K562 (cell line): ENCODE measurements around the gene PLEKHH2. TPM values are rescaled to one million over a fixed set of nuclear protein-coding genes. Genes with fewer than 3 reads are reported as not detected.

Source experiments
- SMAD4 ChIP-seq: fragments of 250-450 bp; sonication (Bioruptor Pico); conservative IDR thresholded peaks from 2 replicates; pipeline ENCODE4 v1.8.0; 2021; ENCODE audit warnings: inconsistent platforms, mild to moderate bottlenecking, moderate library complexity
- polyA plus RNA-seq, 8 experiments: library from polyadenylated mRNA; depleted of rRNA in 4 of 8; stranded (reverse) in 5 of 8; unstranded in 3 of 8; fragments of >200 nt; fragmentation: Nextera tagmentation in 2 of 8; fragmentation: Illumina TruSeq in 1 of 8; extraction: Ambion mirVana in 2 of 8; extraction: Trizol in 1 of 8; gene quantifications; 2 replicates each; pipeline versions ENCODE4 v1.2.1 to v1.2.3, GENCODE V29; 2011 to 2014; ENCODE audit warnings: inconsistent platforms in 1 of 8, missing spikeins in 1 of 8
- total RNA-seq, 7 experiments: library from RNA; depleted of rRNA in 6 of 7; stranded (reverse); fragments of >200 nt in 6 of 7; fragmentation: Illumina TruSeq in 2 of 7; extraction: Trizol in 2 of 7; gene quantifications; 2 replicates each; pipeline versions ENCODE4 v1.2.1 to v1.2.3, GENCODE V29; 2011 to 2021; ENCODE audit warnings: low replicate concordance in 1 of 7
- TF ChIP-seq, protein P1 (sequence below), 2 experiments: fragments of 450-650 bp; IDR thresholded peaks; 2 replicates each; pipeline ENCODE4 v1.6.1; 2016; ENCODE audit warnings: mild to moderate bottlenecking in 2 of 2, borderline replicate concordance in 1 of 2, low read depth in 1 of 2, moderate library complexity in 1 of 2
- TF ChIP-seq, protein P2 (sequence below): fragments of 250-450 bp; sonication (Bioruptor Pico); IDR thresholded peaks from 2 replicates; pipeline ENCODE4 v1.5.0; 2022; ENCODE audit warnings: mild to moderate bottlenecking

The PLEKHH2 gene
- total and polyA plus RNA-seq, 9 of the 15 experiments (the other 6 are each of a cell fraction or from before 2014, with no cell fraction given) = 0.77 to 13.5 (median 2.7) TPM

DNA sequence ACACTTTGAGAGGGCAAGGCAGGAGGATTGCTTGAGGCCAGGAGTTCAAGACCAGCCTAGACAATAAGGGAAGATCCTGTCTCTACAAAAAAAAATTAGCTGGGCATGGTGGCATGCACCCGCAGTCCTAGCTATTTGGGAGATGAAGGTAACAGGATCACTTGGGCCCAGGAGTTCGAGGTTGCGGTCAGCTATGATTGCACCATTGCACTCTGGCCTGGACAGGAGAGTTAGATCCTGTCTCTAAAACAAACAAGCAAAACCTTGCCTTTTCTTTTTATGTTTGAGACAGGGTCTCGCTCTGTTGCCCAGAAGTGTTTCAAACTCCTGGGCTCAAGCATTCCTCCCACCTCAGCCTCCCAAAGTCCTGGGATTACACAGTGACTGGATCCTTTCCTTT lies 26.7 kb upstream of the PLEKHH2 start (continued):
- TF ChIP-seq, protein P1, sequence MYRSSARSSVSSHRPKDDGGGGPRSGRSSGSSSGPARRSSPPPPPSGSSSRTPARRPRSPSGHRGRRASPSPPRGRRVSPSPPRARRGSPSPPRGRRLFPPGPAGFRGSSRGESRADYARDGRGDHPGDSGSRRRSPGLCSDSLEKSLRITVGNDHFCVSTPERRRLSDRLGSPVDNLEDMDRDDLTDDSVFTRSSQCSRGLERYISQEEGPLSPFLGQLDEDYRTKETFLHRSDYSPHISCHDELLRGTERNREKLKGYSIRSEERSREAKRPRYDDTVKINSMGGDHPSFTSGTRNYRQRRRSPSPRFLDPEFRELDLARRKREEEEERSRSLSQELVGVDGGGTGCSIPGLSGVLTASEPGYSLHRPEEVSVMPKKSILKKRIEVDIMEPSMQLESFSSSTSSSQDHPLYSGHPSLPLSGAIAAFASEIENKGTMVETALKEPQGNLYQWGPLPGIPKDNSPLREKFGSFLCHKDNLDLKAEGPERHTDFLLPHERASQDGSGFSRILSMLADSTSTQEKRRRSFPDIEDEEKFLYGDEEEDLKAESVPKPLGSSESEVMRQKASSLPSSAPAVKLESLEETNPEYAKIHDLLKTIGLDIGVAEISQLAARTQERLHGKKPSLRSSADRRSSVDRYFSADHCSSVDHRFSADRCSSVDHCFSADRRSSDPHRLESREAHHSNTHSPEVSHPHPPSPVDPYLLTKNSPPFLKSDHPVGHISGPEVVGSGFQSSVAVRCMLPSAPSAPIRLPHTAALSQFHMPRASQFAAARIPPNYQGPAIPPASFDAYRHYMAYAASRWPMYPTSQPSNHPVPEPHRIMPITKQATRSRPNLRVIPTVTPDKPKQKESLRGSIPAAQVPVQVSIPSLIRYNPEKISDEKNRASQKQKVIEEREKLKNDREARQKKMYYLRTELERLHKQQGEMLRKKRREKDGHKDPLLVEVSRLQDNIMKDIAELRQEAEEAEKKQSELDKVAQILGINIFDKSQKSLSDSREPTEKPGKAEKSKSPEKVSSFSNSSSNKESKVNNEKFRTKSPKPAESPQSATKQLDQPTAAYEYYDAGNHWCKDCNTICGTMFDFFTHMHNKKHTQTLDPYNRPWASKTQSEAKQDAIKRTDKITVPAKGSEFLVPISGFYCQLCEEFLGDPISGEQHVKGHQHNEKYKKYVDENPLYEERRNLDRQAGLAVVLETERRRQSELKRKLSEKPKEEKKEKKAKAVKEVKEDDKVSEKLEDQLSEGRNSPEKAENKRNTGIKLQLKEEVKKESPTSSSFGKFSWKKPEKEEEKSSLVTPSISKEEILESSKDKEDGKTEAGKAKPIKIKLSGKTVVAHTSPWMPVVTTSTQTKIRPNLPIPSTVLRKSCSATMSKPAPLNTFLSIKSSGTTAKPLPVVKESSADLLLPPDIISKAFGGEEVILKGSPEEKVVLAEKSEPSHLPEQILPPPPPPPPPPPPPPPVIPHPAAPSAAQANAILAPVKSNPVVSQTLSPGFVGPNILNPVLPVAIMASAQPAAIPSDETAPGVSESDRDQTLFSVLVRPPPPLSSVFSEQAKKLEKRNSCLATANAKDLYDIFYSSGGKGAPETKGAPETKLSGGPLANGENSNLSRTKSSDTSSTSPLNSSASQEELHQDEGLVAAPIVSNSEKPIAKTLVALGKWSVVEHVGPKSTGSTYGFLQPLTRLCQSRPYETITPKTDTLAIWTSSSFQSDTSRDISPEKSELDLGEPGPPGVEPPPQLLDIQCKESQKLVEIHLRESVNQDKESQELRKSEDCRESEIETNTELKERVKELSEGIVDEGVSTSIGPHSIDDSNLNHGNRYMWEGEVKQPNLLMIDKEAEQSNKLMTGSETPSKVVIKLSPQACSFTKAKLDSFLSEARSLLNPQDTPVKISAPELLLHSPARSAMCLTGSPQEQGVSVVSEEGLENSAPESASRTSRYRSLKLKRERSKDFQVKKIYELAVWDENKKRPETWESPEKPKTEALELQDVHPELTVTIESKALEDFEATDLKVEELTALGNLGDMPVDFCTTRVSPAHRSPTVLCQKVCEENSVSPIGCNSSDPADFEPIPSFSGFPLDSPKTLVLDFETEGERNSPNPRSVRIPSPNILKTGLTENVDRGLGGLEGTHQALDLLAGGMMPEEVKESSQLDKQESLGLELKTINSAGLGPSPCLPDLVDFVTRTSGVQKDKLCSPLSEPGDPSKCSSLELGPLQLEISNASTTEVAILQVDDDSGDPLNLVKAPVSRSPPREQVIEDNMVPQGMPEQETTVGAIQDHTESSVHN (IDR thresholded peaks at IDR 0.05; ENCODE audit: borderline replicate concordance in 1 of 2, low read depth in 1 of 2) = no peak
- TF ChIP-seq SMAD4 = no peak
- TF ChIP-seq, protein P2, sequence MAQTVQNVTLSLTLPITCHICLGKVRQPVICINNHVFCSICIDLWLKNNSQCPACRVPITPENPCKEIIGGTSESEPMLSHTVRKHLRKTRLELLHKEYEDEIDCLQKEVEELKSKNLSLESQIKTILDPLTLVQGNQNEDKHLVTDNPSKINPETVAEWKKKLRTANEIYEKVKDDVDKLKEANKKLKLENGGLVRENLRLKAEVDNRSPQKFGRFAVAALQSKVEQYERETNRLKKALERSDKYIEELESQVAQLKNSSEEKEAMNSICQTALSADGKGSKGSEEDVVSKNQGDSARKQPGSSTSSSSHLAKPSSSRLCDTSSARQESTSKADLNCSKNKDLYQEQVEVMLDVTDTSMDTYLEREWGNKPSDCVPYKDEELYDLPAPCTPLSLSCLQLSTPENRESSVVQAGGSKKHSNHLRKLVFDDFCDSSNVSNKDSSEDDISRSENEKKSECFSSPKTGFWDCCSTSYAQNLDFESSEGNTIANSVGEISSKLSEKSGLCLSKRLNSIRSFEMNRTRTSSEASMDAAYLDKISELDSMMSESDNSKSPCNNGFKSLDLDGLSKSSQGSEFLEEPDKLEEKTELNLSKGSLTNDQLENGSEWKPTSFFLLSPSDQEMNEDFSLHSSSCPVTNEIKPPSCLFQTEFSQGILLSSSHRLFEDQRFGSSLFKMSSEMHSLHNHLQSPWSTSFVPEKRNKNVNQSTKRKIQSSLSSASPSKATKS (CRISPR knock-in tag) = no peak
